GM19328 (cell line): ENCODE measurements around the gene ZNF831.

Experiments
- ATAC-seq: cut with Tn5 transposase; IDR thresholded peaks from one replicate; pipeline ENCODE4 v1.9.1; 2021; ENCODE audit warnings: mild to moderate bottlenecking, moderate library complexity; ENCODE audit not compliant: unreplicated experiment

The ZNF831 gene

DNA sequence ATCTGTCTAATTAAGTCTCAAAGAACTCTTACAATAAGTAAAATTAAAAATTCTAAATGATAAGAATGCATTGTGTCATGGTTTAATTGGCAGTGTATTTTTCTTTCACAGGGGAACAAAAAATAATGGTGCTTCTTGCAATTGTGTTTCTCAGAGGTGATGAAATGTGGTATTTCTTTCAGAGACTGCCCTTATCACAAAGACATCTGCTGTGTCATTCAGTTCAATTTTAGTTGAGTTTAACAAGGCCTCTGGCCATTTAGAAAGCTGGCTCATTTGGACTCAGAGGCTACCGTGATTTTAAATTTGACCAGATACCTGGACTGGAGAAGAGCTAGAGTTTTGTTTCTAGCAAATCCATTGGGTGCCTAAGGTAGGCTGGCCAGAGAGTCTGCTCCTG lies 23.6 kb upstream of the ZNF831 start:
- no peak for ATAC-seq

DNA sequence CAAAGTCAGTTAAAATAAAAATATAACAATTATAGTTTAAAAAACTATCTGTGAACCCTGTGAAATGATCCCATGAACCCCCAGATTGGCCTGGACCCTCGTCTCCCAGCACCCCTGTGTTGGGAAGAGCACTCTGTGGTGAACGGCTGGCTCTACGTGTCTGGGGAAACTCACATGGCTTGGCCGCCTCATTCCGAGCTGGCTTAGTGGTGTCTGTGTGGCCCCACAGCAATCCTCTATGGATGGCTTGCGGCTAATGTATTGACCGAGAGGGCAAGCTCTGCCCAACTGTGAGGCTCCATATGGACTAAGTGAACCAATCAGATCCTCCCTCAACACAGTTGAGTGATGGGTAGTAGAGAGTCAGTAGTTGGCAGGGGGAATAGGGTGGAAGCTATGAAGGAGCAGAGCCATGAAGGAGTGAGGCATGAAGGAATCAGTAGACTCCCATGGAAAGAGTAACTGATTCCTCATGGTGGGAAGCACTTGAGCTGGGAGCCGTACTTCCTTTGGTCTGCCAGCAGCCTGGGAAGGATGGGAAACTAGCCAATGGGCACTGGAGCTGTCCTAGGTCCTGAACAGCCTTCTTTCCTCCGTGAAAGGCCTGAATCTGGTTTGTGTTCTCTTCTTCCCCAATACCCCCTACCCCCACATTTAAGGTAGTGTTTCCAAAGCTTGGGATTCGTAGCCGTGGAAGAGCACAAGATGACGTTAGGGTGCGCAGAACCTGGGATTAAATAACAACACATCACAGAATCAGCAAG lies 21.6 kb upstream of the ZNF831 start:
- no peak for ATAC-seq

DNA sequence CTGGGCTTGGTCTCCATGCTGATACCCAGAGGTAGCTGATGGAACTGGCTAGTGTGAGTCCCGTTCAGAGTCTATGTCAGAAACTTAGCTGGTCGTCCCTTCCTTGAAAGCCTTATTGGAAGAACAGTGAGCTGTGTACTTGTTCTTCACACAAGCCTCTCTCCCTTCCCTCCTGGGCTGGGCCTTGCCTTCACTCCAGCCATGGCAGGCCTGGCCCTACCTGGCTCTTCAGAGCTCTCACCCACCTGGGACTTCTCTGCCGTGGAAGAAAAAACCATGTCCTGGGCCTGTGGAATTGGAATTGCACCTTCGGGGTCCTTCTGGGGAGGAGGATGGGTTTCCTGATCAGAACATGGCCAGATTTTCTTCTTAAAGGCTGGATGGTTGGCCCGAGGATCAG lies 20.3 kb upstream of the ZNF831 start:
- no peak for ATAC-seq

DNA sequence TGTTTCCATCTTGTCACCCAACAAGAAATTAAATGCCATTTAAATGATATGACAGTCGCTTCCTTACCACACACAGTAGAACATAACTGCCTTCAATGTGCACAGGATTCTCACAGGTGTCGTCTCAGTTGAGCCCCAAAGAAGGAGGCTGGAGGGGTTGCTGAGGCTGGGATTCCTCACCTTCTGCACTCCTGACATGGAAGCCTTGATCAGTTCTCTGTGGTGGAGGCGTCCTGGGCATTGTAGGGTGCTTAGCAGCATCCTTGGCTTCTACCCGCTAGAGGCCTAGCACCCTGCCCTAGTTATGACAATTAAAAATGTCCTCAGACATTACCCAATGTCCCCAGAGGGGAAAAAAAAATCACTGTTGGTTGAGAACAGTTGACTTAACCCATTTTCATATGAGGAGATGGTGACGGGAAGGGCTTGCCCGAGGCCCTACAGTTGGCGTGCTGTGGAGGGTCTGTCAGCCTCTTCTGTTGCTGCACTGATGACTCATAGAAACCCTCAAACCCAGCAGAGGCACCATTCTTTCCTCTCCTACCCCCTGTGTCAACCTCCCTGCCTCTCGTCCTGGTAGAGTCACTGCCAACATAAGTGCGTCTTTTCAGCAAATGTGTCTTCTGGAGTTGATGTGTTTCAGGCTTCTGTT lies 19.3 kb upstream of the ZNF831 start:
- ATAC-seq: no peak

DNA sequence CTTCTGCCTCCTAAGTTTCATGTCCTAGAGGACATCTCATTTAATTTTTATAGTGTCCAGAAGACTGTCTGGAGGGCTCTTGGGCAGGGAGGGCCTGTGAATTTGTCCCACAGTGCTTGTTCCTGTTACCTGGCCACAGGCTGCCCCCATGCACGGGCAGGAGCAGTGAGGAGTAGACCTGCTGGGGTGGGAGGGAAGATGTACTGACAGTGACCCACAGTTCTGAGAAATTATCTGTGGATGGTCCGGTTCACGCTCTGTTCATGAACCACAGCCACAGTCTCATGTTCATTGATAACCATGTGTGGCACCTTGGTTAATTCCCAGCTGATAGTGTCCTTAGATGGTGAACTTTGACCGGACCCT lies 18.8 kb upstream of the ZNF831 start:
- ATAC-seq: no peak

DNA sequence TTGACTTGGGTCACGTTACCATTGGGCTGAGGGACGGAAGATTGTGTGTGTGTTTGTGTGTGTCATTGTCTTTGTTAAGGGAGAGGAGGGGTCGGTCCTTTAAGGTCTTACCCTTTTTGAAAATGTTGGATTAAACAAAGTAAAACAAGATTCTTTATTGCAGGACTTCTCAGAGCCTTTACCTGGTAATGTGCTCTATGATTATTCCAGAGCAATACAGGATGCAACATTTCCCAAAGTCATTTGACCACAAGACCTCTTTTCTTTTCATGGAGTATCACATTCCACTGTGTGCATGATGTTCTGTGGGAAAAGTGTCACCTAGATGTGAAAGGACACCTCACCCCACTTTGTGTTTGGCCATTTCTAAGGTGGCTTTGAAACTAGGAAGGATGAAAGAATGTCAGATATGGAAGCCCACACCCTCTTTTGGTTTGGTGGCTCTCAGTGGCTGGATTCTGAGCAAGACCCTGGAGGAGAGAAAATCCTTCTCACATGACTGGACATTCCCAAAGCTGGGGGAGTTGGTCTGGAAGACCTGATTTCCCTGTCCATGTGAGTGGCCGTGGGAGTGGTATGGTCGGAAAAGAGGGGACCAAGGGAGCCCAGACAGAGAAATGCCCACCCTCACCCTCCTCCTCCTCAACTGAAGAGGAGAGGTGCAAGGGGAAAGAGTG lies 18.2 kb upstream of the ZNF831 start:
- ATAC-seq: no peak

DNA sequence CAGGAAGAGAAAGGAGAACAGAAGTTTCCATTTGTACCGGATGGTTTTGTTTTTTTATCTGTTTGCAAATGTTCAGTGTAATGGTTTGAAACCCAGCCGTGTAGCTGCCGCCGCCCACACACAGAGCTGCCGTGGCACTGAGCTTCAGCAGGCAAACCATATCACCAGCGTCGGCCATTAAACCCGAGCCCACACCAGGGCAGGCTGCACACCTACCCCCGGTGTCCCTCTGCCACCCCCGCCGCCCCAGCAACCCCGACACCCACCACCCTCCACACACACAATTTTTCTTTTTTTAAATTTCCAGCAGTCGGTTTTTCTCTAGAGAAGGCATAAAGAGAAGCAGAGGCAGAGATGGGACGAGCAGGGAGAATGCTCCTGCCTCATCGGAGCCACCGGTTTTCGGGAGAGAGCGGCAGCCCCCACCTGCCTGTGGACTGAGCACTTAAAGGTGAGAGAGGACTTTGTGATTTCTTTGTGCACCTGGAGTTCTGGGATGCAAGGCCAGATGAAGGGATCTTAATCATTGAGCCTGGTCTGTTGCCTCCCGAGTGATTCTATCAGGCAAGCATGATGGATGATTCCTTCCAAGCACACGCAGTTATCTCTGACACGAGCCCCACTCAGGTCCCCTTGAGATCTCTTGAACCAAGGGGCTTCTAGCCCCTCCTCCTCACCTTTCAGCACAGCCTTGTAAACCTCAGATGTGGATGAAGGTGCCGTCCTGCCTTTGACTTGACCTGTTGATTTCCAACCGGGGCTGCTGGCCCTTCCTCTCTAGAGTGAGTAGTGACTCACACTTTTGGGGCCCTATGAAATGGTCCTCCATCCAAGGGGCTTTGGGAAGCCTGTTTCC lies 17.5 kb upstream of the ZNF831 start:
- no peak for ATAC-seq

DNA sequence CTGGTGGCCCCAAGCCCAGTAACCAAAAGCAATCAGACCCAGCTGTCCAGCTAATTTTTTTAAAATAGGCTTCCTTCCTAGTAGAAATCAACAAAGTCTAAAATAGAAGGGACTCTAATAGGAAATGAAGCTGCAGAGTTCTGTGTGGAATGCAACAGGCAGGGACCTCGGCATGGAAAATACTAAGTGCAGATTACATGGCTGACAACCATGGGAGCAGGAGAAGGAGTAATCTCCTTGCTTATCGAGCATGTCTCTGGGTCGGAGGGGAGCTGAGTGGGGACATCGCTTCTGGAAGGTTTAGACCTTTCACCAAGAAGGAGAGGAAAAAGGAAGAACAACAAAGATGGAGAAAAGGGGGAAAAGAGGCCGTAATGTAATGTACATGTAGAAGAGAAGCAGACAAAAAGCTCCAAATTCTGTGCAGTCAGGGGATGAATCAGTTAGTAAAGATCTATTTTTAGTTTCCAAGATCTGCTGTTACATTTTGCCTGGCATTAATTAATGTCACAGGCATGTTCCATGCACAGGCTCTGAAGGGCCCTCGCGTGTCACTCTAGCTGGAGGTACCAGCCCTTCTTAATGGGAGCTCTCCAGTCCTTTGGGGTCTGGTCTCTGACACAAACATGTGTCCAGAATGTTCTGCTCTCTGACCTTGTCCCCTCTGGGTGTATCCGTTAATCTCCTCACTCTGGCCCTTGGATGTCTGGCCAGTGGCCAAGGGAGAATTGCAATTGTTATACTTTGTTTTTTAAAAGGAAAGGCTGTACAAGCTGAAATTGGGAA lies 16.6 kb upstream of the ZNF831 start:
- no peak for ATAC-seq

DNA sequence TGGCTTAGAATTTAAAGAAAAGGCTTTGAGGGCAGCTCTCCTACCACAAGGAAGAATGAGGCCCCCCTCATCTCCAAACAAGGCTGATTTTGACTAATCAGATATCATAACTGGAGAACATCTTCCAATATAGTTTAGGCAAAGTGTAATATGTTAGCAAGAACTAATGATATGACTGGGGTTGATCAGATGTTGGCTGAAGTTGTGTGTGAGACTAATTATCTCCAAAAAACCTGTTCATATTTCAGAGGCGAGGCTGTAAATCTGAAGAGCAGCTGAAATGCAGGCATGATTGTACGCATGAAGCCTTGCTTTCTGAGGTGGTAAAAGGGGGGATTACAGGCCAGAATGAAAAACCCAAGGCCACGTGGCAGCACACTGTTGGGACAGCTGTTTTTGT lies 16.0 kb upstream of the ZNF831 start:
- no peak for ATAC-seq

DNA sequence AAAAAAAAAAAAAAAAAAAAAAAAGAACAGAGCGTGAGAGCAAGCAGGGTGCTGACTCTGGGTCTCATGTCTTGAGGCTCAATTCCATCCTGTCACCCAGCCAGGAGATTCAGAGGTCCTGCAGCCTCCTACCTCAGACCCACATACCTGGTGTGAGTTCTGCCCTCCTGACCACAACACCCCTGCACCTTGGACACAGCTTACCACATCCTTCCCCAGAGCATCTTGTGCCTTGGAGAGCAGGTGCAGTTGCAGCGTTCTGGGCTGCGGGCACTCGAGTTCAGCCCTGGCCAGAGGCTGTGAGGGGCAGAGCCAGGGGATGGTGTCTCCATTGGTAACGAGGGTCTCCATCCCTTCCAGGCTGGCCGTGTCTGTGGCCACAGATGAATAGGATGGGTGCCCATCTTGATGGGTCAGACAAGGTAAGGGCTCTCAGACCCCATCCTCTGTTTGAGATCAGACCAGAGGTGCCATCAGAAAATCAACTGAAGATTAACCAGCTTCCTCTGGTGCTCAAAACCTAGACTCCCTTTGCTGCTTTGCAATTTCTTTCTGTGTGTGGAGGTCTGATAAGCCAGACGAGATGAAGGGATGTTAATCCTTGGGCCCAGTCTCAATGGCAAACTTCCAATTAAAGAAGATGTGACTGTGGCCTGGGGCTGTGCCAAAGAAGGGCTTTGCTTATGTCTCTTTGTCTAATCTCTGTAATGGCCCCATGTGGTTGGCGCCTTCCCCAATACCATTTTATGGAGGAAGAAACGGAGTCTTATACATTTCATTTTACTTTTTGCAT lies 14.7 kb upstream of the ZNF831 start:
- no peak for ATAC-seq

DNA sequence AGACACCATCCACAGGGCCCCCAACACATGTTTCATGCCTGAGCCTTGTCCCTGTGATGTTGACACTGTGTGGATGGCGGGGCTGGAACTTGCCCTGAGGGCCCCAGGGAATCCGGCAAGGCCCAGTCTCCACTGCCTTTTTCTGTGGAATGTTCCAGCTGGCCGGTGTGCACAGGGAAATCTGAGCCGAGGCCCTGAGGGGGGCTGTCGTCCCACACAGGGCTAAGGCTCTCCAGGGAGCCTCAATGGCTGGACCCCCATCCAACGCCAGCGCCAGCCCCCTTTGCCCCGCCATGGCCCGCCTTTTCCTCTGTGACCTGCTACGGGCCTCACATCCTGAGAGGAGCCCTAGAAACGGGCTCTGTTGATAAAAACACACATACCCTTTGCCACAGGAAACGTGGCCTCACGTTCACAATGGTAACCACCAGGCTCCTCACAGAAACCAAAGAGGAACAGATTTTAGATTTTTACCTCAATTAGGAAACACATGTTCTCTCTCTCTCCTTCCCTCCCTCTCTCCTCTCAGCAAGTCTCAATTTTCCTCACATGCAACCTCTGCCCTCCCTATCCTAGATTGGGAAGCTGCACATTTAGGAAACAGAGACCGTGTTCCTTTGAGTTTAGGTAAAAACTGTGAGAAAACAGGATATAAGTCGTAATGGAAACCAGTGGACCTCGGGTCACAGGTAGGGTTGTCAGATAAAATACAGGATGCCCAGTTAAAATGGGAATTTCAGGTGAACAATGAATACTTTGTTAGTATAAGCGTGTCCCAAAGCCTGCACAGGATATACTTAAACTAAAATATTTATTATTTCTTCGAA lies 13.7 kb upstream of the ZNF831 start:
- no peak for ATAC-seq

DNA sequence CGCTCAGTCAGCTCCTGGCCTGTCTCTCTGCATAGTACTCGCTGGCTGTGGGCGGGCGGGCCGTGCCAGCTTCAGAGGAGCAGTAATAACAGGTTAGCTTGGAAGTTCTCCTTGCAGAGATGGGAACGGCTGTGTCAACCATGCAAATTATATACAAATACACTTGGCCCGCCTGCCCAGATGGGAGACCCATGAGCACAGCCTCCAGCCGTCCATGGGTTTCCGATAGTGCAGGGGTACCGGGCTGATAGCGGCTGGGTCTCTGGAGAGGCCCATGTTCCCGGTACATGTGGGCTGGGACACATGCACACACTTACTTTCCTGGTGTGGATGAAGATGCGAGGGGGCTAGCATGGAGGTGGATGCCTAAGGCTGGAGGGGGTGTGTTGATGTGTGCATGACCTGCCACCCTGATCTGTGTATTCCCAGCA lies 12.8 kb upstream of the ZNF831 start:
- no peak for ATAC-seq

DNA sequence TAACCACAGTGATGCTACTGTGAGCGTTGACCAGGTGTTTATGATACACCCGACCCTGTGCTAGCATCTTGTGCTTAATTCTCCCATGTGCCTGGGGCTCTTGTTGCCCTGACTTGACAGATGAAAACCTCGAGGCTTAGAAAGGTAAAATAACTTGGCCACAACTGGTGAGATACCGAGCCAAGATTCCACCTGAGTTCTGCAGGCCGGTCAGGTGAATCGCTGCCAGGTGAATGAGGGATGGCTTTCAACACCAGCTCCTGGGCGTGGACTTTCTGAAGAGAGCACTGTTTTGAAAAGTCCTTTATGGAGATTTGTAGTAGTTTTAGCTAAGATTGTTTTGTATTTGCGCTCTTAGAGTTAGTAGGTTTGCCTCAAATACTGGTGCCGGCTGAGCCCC lies 12.2 kb upstream of the ZNF831 start:
- no peak for ATAC-seq

DNA sequence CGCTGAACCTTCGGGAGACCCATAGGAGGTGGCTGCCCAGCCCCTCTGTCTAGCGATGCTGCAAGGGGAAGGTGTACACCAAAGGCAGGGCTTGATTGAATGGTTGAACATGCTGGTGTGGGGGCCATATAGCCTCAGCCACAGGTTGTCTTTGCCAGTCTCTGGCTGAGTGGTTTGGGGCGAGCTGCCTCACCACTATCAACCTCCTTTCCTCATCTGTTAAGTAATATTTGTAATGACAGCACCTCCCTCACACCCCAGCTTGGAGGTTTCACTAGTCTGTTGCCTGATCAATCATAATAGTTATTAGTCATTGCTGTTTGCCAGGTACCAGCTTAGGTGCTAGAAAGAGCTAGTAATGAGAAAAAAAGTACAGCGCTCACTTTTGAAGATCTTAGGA lies 11.8 kb upstream of the ZNF831 start:
- ATAC-seq: no peak

DNA sequence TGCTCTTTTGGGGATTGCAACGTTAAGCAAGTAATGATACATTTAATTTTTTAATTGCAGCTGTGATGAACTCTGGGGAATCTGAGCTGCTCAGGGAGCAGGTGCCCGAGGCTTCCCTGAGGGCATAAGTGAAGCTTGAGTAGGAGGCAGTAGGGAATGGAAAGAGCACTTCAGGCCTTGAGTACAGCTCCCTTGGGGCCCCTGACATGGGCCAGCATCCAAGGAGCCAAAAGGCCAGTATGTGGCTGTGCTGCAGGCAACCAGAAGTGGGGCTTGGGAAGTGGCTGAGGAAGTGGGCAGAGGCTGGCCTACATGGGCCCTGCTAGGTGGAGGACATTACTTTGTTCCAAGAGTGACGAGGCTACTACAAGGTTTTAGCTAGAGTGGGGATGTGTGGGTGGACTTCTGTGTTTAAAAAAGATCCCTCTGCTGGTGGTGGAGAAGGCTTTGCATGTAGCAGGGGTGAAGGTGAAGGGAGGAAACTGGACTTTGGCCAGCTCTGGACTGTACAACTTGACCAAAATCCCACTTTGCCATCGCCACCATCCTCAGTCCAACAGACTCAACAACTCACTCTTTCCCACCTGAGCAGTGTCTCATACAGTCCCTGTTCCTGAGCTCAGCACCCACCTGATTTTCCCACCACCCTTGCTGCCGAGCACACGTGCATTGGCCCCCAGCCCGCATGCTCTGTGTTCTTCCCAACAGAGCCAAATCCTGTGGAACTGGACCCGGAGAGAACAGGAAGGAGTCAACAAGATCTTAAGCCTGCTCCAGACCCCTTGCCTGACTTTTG lies 10.9 kb upstream of the ZNF831 start:
- ATAC-seq: no peak

DNA sequence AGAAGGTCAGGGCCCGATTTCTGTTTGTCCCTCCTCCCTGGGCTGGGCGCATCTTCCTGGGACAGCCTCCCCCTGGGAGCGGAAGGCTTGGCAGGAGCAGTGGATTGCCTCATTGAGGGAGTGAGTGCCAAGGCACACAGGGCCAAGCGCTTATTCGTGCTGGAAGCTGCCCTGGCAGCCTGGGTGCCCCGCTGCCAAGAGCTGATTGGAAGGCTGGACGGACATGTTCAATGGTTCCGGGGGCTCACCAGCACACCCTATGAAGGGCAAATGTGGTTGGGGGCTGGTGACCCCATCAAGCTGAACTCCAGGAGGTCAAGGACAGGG lies 10.3 kb upstream of the ZNF831 start:
- ATAC-seq: no peak

DNA sequence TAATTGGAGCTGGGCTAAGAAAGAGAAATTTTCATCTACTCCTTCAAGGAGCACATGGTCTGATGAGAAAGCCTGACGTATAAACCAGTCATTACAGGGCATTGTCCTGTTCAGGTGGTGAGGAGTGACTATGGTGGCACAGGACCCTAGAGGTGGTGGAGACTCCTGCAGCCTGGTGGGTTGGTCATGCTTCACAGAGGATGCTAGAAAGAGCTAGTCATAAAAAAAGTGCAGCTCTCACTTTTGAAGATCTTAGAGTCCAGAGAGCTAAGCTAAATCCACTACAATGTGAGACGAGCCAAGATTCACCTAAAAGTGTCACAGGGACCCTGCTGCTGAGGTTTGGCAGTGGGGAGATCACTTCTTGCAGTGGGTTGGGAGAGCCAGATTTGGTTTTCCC lies 9.8 kb upstream of the ZNF831 start:
- no peak for ATAC-seq

DNA sequence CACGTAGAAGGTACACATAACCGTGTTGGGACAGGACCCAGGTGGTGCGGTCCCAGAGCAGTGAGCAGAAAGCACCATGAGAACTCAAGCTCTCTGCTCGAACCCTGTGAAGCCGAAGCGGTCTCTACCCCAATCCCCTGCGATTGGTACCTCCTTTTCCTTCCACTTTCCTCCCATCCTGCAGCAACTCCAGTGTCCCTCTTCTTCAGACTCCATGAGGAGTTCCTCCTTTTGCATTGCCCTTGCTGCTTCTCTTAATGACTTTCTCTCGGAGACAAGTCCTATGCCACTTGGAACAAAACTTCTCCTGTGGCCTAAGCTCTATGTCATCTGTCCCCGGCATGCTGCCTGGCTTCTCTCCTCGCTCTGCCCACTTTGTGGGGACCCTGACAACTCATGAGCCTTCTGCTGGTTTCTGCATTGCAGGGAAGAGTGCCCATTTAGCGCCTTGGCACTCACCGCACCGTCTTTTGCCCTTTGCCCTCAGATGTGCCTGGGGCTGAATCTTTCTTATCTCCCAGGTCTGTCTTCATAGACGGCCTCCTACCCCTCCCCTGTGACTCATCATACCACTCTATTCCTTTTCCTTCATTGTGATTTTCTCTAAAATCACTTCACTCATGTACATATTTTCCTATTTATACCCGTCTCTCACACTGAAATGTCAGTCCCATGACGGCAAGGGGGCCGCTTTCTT lies 9.2 kb upstream of the ZNF831 start:
- ATAC-seq: no peak
